M059J (cell line): ENCODE data around the gene BRPF1. TPM values are rescaled to one million over a fixed set of nuclear protein-coding genes. Genes with fewer than 3 reads are reported as not detected.

Source experiments
- DNase-seq: peaks from one replicate; pipeline ENCODE4 v3.0.0-alpha.2; 2012; ENCODE audit warnings: low read depth
- total RNA-seq: library from RNA; depleted of rRNA; stranded (reverse); fragments of >200 nt; shearing (Covaris generic); gene quantifications from 2 replicates; pipeline ENCODE4 v1.2.3, GENCODE V29; 2014

BRPF1 gene
- total RNA-seq, 1 experiment from 2014 or later = 14.0 TPM

DNA sequence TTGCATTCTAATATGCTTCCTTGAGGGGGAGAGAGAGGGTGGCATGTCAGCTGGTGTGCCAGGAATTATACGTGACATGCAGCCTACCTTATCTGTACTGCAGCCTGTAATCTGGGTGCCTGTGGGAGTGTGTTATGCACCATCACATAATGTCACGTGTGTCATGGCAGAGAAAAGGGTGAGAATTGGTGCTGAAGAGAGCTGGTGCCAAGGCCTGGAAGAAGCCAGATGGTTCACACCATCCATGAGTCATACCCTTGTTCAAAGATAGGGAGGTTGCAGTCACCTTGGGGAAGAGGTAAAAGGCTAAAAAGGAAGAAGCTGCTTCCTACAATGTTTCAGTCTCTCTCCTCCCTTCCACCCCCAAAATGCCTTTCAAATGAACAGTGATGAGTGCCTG, 5.3 kb downstream of the BRPF1 start:
- no peak for DNase-seq

DNA sequence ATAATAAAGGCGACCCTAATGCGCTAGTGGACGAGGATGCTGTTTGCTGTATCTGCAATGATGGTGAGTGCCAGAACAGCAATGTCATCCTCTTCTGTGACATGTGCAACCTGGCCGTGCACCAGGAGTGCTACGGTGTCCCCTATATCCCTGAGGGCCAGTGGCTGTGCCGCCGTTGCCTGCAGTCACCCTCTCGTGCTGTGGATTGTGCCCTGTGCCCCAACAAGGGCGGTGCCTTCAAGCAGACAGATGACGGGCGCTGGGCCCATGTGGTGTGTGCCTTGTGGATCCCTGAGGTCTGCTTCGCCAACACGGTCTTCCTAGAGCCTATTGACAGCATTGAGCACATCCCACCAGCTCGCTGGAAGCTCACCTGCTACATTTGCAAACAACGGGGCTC, 7.6 kb downstream of the BRPF1 start:
- no peak for DNase-seq

DNA sequence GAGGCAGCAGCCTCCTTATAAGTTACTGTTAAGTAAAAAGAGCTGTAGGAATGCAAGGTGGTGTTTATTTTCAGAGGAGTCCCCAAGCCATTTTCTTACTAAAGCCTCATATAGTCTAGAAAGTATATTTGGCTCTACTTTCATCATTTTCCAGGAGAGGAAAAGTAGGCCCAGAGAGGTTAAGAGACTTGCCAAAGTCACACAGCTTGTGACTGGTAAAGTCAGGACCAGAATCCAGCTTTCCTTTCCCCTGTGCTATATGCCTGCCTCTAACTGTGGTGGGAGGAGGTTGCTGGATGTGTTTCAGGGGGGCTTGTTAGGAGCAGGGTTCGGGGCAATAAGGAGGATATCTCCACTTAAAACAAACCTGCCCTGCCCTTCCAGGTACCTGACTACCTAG, 11.0 kb downstream of the BRPF1 start:
- DNase-seq = no peak

DNA sequence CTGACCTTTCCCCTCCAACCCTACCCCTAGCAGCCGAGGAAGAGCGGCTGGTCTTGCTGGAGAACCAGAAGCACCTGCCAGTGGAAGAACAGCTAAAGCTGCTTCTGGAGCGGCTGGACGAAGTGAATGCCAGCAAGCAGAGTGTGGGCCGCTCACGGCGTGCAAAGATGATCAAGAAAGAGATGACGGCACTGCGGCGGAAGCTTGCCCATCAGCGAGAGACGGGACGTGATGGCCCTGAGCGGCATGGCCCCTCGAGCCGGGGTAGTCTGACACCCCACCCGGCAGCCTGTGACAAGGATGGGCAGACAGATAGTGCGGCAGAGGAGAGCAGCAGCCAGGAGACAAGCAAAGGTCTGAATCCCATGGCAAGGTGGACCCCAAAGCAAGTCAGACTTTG, 12.0 kb downstream of the BRPF1 start:
- no peak for DNase-seq

DNA sequence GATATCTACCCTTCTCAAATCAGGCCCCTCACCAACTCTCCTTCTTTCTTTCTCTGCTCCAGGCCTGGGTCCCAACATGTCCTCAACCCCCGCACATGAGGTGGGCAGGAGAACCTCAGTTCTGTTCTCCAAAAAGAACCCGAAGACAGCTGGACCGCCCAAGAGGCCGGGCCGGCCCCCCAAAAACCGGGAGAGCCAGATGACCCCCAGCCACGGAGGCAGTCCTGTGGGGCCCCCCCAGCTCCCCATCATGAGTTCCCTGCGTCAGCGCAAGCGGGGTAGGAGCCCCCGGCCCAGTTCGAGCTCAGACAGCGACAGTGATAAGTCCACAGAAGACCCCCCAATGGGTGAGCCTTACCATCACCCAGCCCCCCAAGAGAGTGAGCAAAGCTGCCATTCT, 12.6 kb downstream of the BRPF1 start:
- DNase-seq = no peak

DNA sequence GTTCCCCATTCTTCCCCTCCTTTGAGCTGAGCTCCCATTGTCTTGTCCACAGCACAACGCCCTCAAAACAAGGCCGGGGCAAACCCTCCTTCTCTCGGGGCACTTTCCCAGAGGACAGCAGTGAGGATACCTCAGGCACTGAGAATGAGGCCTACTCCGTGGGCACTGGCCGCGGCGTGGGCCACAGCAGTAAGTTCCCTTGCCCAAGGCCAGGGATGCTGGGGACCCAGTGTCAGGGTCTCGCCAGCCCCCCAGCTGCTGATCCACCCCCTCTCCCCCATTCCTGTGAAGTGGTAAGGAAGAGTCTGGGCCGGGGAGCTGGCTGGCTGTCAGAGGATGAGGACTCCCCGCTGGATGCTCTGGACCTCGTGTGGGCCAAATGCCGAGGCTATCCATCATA, 14.0 kb downstream of the BRPF1 start:
- no peak for DNase-seq

DNA sequence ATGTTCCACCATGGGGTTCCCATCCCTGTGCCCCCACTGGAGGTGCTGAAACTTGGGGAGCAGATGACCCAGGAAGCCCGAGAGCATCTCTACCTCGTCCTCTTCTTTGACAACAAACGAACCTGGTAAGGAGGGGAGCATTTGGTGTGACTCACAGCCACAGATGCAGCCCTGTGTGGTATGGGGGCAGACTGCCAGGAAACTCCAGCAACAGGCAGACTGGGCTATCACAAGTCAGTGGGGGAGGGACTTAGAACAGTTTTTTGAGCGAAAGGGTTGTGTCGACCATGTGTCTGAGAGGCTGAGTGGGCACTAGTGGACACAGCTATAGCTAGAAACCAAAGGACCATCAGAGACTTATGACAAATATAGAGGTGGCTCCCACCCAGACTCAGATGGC, 14.8 kb downstream of the BRPF1 start:
- peak; percentile 69 for DNase-seq

DNA sequence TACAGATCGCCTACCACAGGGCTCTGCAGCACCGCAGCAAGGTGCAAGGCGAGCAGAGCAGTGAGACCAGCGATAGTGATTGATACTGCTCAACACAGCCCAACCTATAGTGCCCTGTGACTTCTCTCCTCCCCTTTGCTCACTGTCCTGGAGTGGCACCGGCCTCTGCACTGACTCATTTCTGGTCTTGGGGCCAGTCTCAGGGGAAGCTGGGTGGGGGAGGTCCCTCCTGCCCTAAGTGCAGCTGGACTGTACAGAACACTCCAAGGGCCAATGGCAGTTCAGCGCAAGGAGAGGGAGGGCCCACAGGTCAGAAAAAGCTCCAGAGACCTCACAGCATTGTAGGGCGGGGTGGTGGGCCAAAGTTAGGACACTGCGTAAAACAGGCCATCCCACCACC, 15.7 kb downstream of the BRPF1 start:
- DNase-seq = peak; percentile 60

DNA sequence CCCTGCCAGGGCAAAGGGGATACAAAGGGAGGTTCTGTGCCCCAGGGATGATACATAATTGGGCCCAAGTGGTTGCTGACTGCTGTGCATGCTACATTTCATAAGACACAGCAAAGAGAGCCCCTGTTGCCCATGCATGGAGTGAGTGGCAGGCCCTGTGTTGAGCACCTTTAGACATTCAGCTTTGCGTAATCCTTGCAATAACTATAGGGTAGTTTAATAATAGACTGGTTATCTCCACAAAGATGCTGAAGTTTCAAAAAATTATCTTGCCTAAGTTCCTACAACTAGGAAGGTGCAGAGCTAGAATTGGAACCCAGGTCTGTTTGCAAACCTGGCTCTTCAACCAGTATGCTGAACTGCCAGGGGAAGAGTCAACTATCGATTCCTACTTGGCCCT, 16.5 kb downstream of the BRPF1 start:
- no peak for DNase-seq

DNA sequence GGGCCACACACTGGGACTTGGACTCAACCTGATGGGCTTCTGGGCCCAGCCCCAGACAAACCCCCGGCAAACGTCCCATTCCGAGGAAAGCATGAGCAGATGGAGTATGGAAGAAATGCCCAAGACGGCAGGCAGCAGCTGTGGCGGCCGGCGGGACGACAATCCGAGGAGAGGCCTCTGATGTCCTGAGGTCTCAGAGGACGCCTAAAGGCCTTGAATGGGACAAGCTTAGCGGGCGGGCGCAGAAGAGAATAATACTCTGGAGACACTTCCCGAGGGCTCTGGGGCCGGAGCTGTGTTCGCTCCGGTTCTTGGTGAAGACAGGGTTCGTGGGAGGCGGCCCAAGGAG, 17.7 kb downstream of the BRPF1 start:
- DNase-seq = no peak

DNA sequence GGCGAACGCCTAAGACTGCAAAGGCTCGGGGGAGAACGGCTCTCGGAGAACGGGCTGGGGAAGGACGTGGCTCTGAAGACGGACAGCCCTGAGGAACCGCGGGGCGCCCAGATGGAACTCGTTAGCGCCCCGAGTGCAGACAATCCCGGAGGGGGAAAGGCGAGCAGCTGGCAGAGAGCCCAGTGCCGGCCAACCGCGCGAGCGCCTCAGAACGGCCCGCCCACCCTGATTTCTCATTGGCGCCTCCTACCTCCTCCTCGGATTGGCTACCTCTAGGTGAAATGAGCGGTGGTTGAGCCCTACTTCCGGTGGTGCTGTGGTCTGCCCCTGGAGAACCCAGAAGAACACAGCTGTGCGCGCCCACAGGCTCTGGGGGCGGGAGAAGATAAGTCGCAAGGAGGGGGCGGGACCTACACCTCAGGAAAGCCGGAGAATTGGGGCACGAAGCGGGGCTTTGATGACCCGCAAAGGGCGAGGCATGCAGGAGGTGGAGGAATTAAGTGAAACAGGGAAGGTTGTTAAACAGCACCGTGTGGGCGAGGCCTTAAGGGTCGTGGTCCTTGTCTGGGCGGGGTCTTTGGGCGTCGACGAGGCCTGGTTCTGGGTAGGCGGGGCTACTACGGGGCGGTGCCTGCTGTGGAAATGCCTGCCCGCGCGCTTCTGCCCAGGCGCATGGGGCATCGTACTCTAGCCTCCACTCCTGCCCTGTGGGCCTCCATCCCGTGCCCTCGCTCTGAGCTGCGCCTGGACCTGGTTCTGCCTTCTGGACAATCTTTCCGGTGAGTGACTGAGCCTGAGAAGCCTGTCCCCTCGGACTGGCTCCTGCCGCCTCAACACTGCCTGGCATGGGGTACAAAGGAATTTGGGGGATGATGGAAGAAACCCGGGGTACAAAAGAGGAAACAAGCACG, 18.4 kb downstream of the BRPF1 start, which contains the start of gene OGG1:
OGG1 (plus strand) TSS at position 308 of the 911 bp plus-strand sequence; CDS start at position 643, 335 bp downstream.
- peak; percentile 97 for DNase-seq

DNA sequence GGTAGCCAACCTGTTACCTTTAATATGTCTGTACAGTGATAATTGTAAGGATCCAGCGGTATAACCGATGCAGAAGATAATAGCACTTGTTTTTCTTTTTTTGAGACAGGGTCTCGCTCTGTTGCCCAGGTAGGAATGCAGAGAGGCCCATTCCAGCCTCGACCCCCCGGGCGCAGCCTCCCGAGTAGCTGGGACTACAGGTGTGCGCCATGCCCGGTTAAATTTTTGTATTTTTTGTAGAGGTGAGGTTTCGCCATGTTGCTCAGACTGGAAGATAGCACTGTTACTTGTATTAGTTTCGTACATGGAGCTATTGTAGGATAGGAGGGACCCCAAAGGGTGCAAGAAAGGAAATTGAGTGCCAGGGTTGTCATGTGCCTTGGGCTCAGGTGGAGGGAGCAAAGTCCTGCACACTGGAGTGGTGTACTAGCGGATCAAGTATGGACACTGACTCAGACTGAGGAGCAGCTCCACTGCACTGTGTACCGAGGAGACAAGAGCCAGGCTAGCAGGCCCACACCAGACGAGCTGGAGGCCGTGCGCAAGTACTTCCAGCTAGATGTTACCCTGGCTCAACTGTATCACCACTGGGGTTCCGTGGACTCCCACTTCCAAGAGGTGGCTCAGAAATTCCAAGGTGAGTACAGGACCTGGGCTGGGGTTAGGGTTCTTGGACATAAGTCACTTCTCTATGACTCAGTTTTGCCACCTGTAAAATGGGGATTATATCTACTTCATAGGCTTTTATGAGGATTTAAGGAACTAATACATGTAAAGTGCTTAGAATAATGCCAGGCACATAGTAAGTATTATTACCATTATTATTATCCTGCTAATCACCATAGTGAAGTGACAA, 19.2 kb downstream of the BRPF1 start:
- peak; percentile 22 for DNase-seq

DNA sequence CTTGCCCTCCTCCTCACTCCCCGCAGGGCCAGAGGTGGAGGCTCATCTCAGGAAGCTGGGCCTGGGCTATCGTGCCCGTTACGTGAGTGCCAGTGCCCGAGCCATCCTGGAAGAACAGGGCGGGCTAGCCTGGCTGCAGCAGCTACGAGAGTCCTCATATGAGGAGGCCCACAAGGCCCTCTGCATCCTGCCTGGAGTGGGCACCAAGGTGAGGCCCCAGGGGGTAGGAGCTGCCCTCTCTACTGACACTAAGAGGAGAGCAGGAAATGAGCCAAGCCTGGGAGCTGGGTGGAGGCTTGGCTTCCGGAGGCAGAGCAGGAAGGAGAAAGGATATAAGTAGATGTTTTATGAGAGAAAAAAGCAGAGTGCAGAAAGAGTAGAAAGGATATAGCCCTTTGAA, 23.1 kb downstream of the BRPF1 start:
- no peak for DNase-seq

DNA sequence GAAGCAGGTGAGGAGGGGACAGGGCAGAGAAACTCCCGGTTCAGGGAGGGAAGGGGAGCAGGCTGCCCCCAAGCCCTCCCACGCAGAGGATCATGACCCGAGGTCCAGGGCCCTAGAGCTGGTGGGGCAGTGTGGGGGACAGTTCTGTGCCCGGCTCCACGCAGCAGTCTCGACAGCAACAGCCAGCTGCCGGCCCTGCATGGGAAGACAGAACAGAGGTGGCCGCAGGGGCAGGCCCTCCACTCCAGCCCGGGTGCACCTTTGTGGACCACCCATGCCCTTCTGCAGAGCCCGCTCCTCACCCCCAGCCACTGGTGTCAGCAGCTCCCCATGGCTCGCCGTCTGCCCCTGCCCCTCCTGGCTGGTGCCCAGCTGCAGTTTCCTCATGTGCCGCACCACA, 25.9 kb downstream of the BRPF1 start:
- DNase-seq = no peak

DNA sequence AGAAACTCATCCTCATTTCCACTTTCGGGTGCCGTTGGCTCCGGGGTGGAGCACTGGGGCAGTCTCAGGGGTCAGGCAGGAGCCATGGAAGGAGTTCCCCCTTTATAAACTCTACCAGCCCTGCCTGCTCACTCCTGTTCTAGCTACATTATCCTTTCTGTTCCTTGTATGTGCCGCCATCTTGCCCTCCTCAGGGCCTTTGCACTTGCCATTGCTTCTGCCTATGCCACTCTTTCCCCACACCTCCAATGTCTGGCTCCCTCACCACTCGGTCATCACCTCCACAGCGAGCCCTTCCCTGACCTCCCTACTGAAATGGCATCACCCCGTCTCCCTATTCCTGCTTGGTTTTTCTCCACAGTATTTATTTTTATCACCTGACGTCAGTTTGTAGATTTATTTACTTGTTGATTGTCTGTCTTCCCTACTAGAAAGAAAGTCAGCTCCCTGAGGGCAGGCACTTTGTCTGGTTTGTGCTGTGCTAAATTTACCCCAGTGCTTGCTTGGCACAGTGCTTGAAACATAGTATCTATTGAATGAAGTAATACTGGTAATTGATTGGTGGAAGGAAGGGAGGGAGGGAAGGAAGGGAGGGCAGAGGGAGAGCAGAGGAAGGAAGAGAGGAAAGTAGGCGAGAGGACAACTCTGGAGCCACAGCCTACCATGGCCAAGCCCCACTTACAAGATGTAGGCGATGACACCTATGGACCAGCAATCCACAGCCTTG, 29.4 kb downstream of the BRPF1 start:
- no peak for DNase-seq

DNA sequence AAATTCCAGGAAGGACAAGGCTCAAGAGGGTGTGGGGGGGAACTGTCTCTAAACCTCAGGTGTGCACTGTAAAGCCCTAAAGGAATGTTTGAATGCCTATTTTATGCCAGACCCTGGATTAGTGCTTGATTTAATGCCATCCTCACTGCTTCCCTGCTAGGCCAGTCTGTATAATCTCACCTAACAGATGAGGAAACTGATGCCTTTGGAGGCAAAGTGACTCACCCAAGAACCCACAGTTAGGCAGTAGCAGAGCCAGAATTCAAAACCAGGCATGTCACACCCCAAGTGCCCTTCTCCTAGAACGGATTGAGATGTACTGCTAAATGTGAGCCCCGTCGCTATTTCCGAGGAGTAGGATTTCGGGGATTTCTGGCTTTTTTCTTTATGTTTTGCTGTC, 30.4 kb downstream of the BRPF1 start:
- DNase-seq = no peak

DNA sequence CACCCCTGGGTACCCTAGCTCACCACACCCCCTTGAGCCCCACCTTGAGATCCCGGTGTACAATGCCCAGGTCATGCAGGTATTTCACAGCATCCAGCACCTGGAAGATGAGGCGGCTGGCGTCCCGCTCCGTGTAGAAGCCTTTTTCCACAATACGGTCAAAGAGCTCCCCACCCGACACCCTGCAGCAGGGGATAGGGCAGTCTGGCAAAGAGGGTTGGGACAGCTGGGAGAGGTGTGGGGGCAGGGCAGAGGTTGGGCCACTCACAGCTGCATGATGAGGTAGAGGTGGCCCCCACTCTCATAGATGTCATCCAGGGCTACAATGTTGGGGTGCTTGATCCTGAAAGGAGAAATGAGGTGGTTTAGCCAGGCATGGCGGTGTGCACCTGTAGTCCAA, 31.3 kb downstream of the BRPF1 start:
- no peak for DNase-seq

DNA sequence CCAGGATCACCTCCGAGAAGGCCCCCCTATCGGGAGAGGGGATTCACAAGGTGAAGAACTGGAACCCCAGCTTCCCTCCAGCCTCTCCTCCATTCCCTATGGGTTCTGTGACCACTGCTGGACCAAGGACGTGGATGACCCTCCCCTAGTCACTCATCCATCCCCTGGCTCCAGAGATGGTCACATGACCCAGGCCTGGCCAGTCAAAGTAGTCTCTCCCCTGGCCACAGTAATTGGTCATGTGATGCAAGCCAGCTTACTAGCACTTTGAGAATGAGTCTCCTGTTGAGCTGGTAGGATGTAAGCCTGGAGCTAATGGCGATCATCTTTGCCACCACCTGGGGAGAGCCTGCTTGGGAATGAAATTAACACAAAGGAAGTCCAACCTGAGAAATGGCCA, 34.3 kb downstream of the BRPF1 start:
- no peak for DNase-seq

DNA sequence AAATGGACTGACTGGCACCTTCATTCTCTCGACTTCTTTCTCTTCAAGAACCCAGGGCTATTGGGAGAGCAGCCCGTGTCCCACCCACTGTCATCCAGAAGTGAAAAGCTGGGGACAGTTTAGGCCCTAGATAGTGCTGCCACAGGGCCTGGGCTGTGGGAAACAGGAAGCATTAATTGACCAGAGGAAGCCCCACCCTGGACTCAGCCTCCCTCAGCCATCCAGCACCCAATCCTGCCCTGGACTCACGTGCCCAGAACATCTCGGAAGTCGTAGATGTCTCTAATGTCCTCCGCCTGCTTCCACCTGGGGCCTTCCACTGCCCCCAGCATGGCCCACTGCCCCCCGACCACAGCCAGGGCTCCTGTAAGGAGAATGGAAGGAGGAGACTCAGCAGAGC, 35.9 kb downstream of the BRPF1 start:
- no peak for DNase-seq

DNA sequence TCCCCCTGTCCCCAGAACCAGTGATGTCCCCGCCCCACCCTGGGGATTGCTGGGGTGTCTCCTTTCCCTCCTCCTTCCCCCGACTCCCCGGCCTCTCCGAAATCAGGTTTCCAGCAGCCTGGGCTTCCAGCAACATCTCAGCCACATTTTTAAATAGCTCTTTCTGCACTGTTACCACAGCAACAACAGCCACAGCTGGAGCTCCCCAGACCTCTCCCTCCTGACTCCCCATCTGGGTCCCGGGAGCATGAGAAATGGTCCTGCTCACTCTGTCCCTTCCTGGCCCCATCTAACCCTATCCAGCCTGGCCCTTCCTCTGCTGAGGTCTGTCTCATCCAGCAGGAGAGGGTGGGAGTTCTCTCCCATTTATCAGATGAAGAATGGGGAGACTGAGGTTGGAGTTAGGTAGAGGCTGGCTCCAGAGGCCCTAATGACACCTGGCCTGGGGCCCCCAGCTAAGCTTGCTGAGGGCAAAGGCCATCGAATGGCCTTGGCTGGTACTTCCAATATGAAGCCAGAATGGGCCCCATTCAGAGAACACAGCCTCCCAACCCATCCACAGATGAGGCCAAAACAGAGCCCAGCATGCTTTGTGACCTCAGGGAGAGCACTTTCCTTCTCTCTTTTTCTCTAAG, 36.7 kb downstream of the BRPF1 start:
- no peak for DNase-seq

DNA sequence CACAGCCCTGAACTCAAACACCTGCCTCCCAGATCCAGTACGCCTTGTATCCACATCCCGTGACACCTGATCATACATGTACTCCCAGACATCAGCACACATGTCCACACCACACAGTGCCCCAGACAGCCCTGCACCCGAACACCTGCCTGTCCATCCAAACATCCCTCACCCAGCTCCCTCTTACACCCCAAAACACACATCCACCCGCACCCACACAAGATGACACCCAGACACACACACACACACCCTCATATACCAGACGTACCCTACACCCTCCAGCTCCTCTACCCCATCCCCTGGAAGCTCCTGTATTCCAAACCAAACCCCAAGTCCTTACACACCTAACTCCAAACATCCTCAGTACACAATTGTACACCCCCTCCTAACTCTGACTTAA, 37.5 kb downstream of the BRPF1 start:
- DNase-seq = no peak
